Activated CD4-positive, alpha-beta memory T cell treated with anti-CD3 and anti-CD28 coated beads for 36 hours (primary cell): Measurements from ENCODE around the gene ZNF638. TPM values are rescaled to one million over a fixed set of nuclear protein-coding genes. Genes with fewer than 3 reads are reported as not detected.

Experiments
- CTCF ChIA-PET: fragments of 350-600 bp; sonication (Branson Sonifier 250); formaldehyde crosslinking; loops from one replicate; lab custom pipeline; 2021; ENCODE audit warnings: antibody characterized with exemption, inconsistent platforms; lab: Charles Lee
- POLR2A ChIA-PET: fragments of 350-600 bp; sonication (Branson Sonifier 250); formaldehyde crosslinking; loops from one replicate; lab custom pipeline; 2021; ENCODE audit warnings: antibody characterized with exemption; lab: Charles Lee
- DNase-seq: peaks from one replicate; pipeline ENCODE4 v3.0.0-alpha.2; 2020
- H3K27ac Mint-ChIP-seq: one replicate; pipeline ENCODE4 v1.8.0; 2021; ENCODE audit warnings: mixed read lengths
- H3K27me3 Mint-ChIP-seq: one replicate; pipeline ENCODE4 v1.8.0; 2021; ENCODE audit warnings: mixed read lengths
- H3K36me3 Mint-ChIP-seq: one replicate; pipeline ENCODE4 v1.8.0; 2021; ENCODE audit warnings: mixed read lengths
- H3K4me1 Mint-ChIP-seq: one replicate; pipeline ENCODE4 v1.8.0; 2021; ENCODE audit warnings: low read depth, mixed read lengths
- H3K4me3 Mint-ChIP-seq: one replicate; pipeline ENCODE4 v1.8.0; 2021; ENCODE audit warnings: mild to moderate bottlenecking, mixed read lengths
- H3K9me3 Mint-ChIP-seq: one replicate; pipeline ENCODE4 v1.8.0; 2021; ENCODE audit warnings: mixed read lengths
- intact Hi-C: fragments of 100-400 bp; cut with micrococcal nuclease; formaldehyde crosslinking; loops from one replicate; pipeline ENCODE4 v1.15.1; 2023
- total RNA-seq, 2 experiments: library from RNA; stranded (reverse); gene quantifications; one replicate each; pipeline ENCODE4 v1.2.3, GENCODE V29; 2021

The ZNF638 gene
- total RNA-seq, 2 experiments from 2014 or later: 74.2 to 87.4 TPM

DNA sequence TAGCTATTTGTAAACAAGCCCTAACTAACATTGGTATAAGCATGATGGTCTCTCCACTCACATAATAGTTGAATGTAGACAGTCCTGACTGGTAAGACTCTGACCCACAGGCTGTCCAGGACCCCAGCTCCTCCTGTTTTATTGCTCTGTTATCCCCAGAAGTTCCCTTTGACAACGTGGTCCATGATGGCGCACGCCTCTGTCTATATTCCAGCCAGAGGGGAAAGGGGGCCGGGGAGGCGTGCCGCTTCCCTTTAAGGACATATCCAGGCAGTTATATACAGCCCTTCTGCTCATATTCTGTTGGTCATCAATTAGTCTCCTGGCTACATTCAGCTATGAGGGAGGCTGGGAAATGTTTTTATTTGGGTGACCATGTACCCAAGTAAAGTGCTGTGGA is 128.5 kb downstream of the ZNF638 start:
- H3K9me3 Mint-ChIP-seq: no peaks in the 10 kb centered on the region
- CTCF ChIA-PET: interaction anchor here (0.6 to 4.2 kb wide), 11 partner anchors 8 to 1596 kb away, joined by 3 to 61 read pairs (median 5); no protein-coding TSS in a partner anchor
- H3K4me3 Mint-ChIP-seq: no peak overlapping the region
- H3K4me1 Mint-ChIP-seq: no peaks in the 10 kb centered on the region
- H3K27me3 Mint-ChIP-seq: peaks cover 10% of the 10 kb centered on the region
- DNase-seq: no peak
- intact Hi-C loops: no loop called here
- no peak overlapping the region for H3K27ac Mint-ChIP-seq
- no peaks in the 10 kb centered on the region for H3K36me3 Mint-ChIP-seq
- POLR2A ChIA-PET: no interaction called here

DNA sequence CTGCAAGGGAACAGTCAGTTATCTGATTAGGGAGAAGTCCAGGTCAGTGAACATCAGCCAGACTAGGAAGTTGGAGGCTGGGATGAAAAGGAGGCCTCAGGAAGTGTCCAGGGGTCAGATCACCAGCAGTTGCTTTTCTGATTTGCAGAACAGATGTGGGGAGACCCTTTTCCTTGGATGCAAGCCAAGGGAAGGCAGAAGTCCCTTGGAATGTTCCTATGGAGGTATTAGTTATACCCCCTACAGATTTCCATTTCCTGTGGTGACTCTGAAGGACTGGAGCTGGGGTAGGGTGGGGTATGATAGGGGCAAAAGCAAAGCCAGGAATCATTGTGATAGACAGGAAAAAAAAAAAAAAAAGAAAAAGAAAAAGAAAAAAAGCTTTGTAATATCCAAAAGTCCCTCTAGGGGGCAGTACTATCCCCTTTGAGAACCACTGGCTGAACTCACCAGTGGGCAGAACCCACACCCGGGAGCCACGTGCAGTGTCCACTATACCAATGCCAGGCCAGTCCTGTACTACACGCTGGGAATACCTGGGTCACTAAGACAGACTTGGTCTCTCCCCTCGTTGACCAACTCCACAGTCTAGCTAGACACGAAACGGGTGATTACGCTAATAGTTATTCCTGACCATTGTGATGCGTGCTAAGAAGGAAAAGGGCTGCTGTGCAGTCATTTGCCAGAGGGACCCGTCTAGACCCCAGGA is 129.2 kb downstream of the ZNF638 start:
- no peak overlapping the region for H3K27ac Mint-ChIP-seq
- POLR2A ChIA-PET: no interaction called here

DNA sequence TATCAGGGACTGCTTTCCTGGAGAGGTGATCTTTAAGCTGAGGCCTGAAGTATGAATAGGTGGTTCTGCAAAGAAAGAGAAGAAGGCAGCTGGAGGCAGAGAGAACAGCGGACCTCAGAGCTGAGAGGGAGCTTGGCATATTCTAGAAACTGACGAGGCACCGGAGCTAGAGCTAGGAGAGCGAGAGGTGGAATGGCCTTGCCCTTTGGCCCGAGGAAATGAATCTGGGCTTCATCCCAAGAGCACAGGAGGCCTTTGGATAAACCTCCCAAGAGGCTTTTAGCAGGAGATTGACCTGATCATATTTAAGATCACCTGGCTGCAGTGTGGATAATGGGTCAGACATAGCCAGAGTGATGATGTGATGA is 129.7 kb downstream of the ZNF638 start:
- CTCF ChIA-PET: interaction anchor here (0.8 to 4.2 kb wide), 13 partner anchors 8 to 304 kb away, joined by 3 to 61 read pairs (median 4); no protein-coding TSS in a partner anchor
- H3K4me3 Mint-ChIP-seq: no peak overlapping the region
- DNase-seq: no peak
- no peaks in the 10 kb centered on the region for H3K4me1 Mint-ChIP-seq
- no peaks in the 10 kb centered on the region for H3K36me3 Mint-ChIP-seq
- intact Hi-C loops: loop anchor here (1.0 kb wide), 1 partner anchor 49 kb away; no protein-coding TSS in a partner anchor
- no peak overlapping the region for H3K27ac Mint-ChIP-seq
- no peaks in the 10 kb centered on the region for H3K9me3 Mint-ChIP-seq
- POLR2A ChIA-PET: no interaction called here
- peaks cover 1% of the 10 kb centered on the region for H3K27me3 Mint-ChIP-seq

More for the DNA sequence above, 129.2 kb downstream of the ZNF638 start:
- CTCF ChIA-PET: interaction anchor here (0.8 to 4.2 kb wide), 15 partner anchors 9 to 161 kb away, joined by 3 to 61 read pairs (median 6); no protein-coding TSS in a partner anchor
- no peak overlapping the region for H3K4me3 Mint-ChIP-seq
- intact Hi-C loops: loop anchor here (1.0 kb wide), 1 partner anchor 50 kb away; no protein-coding TSS in a partner anchor
- no peaks in the 10 kb centered on the region for H3K4me1 Mint-ChIP-seq
- no peaks in the 10 kb centered on the region for H3K9me3 Mint-ChIP-seq
- no peaks in the 10 kb centered on the region for H3K36me3 Mint-ChIP-seq
- no peak for DNase-seq
- H3K27me3 Mint-ChIP-seq: peaks cover 5% of the 10 kb centered on the region

DNA sequence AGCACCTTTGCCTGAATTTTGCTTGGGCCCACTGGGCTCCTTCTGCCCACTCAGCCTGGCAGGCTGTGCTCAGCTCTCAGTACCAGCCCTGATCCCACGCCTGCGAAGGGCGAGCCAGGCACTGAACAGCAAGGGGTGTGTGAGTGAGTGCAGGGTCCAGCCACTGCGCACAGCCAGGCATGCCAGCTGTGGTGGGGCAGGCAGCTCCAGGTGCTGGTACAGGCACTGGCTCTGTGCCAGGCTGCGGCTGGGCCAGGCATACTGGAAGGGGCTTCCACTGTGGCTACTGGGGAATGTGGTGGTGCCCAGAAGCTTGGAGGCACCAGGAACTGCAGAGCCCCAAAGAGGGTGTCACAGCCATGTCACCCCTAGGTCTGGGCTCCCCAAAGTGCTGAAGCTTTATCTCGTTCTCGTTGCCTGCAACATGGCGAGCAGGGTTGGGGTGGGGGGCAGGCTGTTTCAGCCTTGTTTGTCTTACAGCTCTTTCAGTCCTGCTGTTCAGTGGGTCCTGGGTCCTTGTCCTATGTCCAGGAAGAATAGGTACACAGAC is 130.5 kb downstream of the ZNF638 start:
- DNase-seq: no peak
- ChIA-PET CTCF (interaction anchor here (0.8 to 4.2 kb wide), 9 partner anchors 11 to 305 kb away, joined by 3 to 61 read pairs (median 4); no protein-coding TSS in a partner anchor), POLR2A (no interaction called here)
- H3K9me3 Mint-ChIP-seq: no peaks in the 10 kb centered on the region
- peaks cover 5% of the 10 kb centered on the region for H3K27me3 Mint-ChIP-seq
- no peaks in the 10 kb centered on the region for H3K36me3 Mint-ChIP-seq
- no peak overlapping the region for H3K27ac Mint-ChIP-seq
- peaks cover 4% of the 10 kb centered on the region for H3K4me1 Mint-ChIP-seq
- no peak overlapping the region for H3K4me3 Mint-ChIP-seq
- intact Hi-C loops: no loop called here

- Mint-ChIP-seq H3K36me3 (no peaks in the 10 kb centered on the region), H3K4me3 (no peak overlapping the region), H3K27me3 (peaks cover 12% of the 10 kb centered on the region), H3K9me3 (no peaks in the 10 kb centered on the region), H3K27ac (no peak overlapping the region), H3K4me1 (peaks cover 8% of the 10 kb centered on the region)
- intact Hi-C loops: no loop called here
- DNase-seq: no peak
- POLR2A ChIA-PET: no interaction called here
- CTCF ChIA-PET: interaction anchor here (0.8 to 4.2 kb wide), 6 partner anchors 13 to 306 kb away, joined by 3 to 61 read pairs (median 5); no protein-coding TSS in a partner anchor
Observed at GRCh38 chr2:71462641-71463341, 131.2 kb downstream of the ZNF638 start.

GRCh38 chr2:71463342-71463654 is 131.7 kb downstream of the ZNF638 start:
- Mint-ChIP-seq H3K4me3 (no peak overlapping the region), H3K9me3 (no peaks in the 10 kb centered on the region), H3K36me3 (no peaks in the 10 kb centered on the region), H3K27ac (no peak overlapping the region), H3K27me3 (peaks cover 17% of the 10 kb centered on the region), H3K4me1 (peaks cover 8% of the 10 kb centered on the region)
- DNase-seq: no peak
- ChIA-PET CTCF (interaction anchor here (0.9 kb wide), 1 partner anchor 47 kb away, joined by 3 read pairs; no protein-coding TSS in a partner anchor), POLR2A (no interaction called here)
- intact Hi-C loops: no loop called here

- Mint-ChIP-seq H3K4me3 (no peak overlapping the region), H3K4me1 (peaks cover 8% of the 10 kb centered on the region), H3K36me3 (no peaks in the 10 kb centered on the region), H3K27ac (no peak overlapping the region), H3K9me3 (no peaks in the 10 kb centered on the region), H3K27me3 (peaks cover 25% of the 10 kb centered on the region)
- DNase-seq: no peak
- POLR2A ChIA-PET: no interaction called here
- CTCF ChIA-PET: interaction anchor here (1.4 kb wide), 1 partner anchor 46 kb away, joined by 3 read pairs; no protein-coding TSS in a partner anchor
- intact Hi-C loops: no loop called here
Observed at GRCh38 chr2:71464389-71464788, 132.8 kb downstream of the ZNF638 start.

GRCh38 chr2:71465356-71465755 is 133.8 kb downstream of the ZNF638 start:
- H3K36me3 Mint-ChIP-seq: no peaks in the 10 kb centered on the region
- no peak overlapping the region for H3K27ac Mint-ChIP-seq
- peaks cover 27% of the 10 kb centered on the region for H3K27me3 Mint-ChIP-seq
- no peak overlapping the region for H3K4me3 Mint-ChIP-seq
- H3K4me1 Mint-ChIP-seq: peaks cover 8% of the 10 kb centered on the region
- intact Hi-C loops: no loop called here
- DNase-seq: no peak
- POLR2A ChIA-PET: no interaction called here
- H3K9me3 Mint-ChIP-seq: no peaks in the 10 kb centered on the region
- CTCF ChIA-PET: interaction anchor here (1.4 kb wide), 1 partner anchor 45 kb away, joined by 3 read pairs; no protein-coding TSS in a partner anchor

DNA sequence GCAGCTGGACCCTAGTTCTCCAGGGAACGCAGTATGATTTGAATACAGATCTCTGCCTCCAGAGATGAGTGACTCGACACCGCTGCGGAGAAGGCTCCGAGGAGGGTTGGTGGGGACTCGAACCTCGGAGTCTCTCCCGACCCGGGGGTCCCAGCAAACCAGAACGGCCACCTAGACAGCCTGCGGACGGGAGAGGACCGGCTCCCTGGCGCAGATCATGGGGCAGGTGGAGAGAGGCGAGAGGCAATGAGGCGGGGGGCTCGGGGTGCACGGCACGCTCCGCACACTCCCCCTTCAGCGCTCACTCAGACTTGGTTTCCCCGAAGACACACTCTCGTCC is 134.3 kb downstream of the ZNF638 start:
- ChIA-PET POLR2A (no interaction called here), CTCF (interaction anchor here (1.0 kb wide), 3 partner anchors 13 to 684 kb away, joined by 3 read pairs; partner anchors contain the start of gene DYSF)
- H3K4me3 Mint-ChIP-seq: no peak overlapping the region
- H3K9me3 Mint-ChIP-seq: no peaks in the 10 kb centered on the region
- no peak for DNase-seq
- intact Hi-C loops: no loop called here
- peaks cover 29% of the 10 kb centered on the region for H3K27me3 Mint-ChIP-seq
- peaks cover 8% of the 10 kb centered on the region for H3K4me1 Mint-ChIP-seq
- H3K36me3 Mint-ChIP-seq: no peaks in the 10 kb centered on the region
- H3K27ac Mint-ChIP-seq: no peak overlapping the region

- DNase-seq: peak; percentile 16
- no peaks in the 10 kb centered on the region for H3K9me3 Mint-ChIP-seq
- H3K4me1 Mint-ChIP-seq: peaks cover 8% of the 10 kb centered on the region
- ChIA-PET POLR2A (no interaction called here), CTCF (interaction anchor here (1.0 kb wide), 3 partner anchors 13 to 684 kb away, joined by 3 read pairs; partner anchors contain the start of gene DYSF)
- intact Hi-C loops: no loop called here
- no peaks in the 10 kb centered on the region for H3K36me3 Mint-ChIP-seq
- no peak overlapping the region for H3K27ac Mint-ChIP-seq
- peak overlapping the region; percentile 63 for H3K4me3 Mint-ChIP-seq
- H3K27me3 Mint-ChIP-seq: peaks cover 29% of the 10 kb centered on the region
Observed at GRCh38 chr2:71466301-71467179, 135.0 kb downstream of the ZNF638 start.

DNA sequence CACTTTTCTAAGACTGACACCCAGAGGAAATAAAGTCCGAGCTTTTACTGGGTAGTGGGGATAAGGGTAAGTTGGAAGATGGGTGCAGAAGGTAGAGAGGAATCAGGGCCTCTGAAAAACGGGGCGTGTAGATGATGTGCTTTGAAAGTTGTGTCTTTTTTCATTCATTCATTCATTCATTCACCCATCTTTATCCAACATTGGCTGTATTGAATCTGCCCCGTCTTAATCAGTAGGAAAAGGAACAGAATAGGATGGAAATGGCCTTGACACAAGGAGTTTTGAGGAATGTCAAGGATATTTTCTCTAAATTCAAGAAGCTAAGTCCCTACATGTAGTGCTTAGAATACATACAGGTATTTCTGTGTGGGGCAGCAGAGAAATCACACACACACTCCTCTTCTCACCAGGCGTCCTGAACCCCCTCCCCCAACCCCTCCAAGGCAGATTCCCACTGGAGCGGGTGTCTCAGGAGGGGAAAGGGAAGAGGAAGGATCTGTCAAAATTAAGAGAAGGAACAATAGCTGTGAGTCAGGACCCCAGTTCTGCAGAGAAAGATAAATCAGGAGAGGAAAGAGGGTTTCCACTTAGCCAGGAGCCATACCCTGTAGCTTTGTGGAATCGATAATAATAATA is 135.7 kb downstream of the ZNF638 start:
- H3K27me3 Mint-ChIP-seq: peaks cover 29% of the 10 kb centered on the region
- intact Hi-C loops: no loop called here
- H3K27ac Mint-ChIP-seq: no peak overlapping the region
- no peak for DNase-seq
- H3K4me3 Mint-ChIP-seq: peak overlapping the region; percentile 63
- H3K36me3 Mint-ChIP-seq: no peaks in the 10 kb centered on the region
- no peaks in the 10 kb centered on the region for H3K9me3 Mint-ChIP-seq
- ChIA-PET CTCF (interaction anchor here (0.7 to 1.4 kb wide), 5 partner anchors 8 to 683 kb away, joined by 3 read pairs; partner anchors contain the start of gene DYSF), POLR2A (no interaction called here)
- H3K4me1 Mint-ChIP-seq: peaks cover 8% of the 10 kb centered on the region
